ENCODE measurements around the gene GARIN6.
"Not testable (repeated sequence)": the region's sequence is repeated elsewhere in the genome, so short reads cannot be mapped to it uniquely, and the experiment has no call there.

Gene GARIN6

DNA sequence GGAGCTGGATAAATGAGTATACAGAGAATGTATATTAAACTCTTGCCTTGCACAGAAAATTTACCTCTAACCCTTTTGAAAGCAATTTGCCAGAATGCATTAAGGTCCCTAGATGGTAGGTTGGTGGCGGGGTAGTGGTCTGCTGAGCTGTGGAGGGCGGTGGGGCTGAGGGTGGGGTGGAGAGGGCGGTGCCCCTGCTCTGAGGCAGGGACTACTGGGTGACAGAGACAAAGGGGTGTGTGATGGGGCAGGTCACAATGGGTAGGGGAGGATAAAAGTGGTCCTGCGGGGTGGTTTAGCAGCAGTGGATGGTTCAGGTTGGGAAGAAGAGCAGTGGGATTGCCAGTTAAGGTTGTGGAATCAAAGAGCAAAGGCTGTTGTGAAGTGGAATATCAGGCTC is at the start of gene GARIN6:
Gene GARIN6 (plus strand): TSS at position 301 of the 400 bp plus-strand sequence. CDS start 422 bp downstream, outside the sequence.
- no peak for DNase-seq

DNA sequence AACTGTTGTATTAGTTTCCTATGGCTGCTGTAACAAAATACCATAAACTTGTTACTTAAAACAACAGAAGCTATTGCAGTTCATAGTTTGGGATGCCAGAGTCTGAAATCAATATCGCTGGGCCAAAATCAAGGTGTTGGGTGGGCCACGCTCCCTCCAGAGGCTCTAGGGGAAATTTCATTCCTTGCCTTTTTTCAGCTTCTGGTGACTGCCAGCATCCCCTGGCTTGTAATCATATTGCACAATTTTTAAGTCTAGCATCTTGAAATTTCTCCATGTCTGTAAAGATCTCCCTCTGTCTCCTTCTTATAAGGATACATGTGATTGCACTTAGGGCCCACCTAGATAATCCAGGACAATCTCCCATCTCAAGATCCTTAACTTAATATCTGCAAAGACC is 48.8 kb upstream of the GARIN6 start:
- no peak for DNase-seq

DNA sequence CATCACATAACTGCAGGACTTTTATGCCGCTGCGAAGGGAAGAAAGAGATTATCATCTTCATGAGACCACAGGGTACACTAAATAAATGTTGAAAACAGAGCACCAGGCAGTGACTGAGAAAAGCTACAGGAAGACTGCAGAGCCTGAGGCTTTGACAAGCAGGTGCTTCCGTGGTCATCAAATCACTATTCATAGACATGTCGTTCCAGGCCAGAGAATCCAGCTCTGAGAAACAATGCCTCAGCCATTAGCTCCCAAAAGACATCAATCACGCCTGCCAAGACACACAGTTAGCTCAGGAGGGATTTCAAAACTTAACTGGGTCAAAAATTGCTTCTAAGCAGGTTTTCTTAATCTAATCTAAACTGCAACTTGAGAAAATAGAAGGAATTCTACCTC is 47.2 kb upstream of the GARIN6 start:
- no peak for DNase-seq

DNA sequence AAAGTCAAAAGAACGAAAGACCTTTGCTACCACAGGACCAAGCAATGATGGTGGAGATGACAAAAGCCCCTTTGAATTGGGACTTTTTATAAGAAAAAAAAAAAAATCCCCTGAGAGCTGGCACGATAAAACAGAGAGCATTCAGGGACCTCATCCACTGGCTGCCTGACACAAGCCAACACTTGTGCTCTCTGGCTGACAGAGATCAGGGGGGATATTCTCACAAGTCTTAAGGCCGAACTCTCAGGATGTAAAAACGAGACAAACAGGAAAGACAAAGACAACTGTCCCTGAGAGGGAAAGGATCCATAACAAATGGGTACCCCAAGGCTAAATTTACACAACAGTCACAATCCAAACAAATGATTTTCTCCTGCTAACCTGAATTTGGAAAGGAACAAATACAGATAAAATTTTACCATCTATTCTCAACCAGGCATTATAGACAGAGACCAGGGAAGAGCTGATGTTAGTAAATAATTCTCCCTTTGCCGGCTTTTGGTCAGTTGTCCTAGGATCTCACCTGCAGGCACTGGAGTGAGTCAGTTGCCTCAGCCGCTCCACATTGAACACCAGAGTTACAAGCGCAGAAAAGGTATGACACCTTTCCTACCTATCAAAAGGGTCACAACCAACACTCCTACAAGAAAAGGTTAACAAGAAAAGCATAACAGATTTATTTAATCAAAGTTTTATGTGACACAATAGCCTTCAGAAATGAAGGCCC is 37.9 kb upstream of the GARIN6 start:
- no peak for DNase-seq

DNA sequence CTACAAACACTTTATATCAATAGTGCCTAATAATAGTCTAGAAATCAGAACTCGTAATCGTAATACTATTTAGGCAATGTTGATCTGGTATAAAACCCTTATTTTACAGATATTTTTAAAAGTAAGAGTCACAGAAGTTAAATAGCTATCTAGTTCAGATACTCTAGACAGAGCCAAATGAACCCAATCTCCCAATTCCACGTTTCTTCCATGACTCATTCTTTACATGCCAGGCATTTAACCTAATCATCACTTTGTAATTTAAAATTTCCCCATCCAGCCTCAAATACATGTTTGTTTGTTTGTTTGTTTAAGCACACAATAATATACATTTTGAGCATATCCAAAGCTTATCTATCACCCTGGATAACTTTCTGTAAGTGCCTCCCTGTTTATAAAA is 36.4 kb upstream of the GARIN6 start:
- no peak for DNase-seq

DNA sequence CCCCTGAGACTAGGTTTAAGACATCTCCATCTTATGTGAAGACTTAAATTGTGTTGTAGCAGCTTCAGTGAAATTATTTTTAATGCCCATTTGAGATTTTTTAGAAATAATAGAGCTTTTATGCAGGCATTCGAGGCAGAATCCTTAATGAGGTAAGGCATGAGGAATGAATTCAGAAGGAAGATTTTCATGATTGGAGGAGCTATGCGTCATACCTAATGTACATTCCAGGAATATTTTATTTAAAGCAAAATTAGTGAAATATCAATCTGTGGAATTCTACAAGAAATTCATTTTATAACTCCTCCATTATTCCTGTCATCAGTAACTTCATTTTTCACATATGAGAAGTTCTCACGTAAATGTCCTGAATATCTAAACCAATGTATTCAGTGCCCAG is 36.0 kb upstream of the GARIN6 start:
- DNase-seq = no peak

DNA sequence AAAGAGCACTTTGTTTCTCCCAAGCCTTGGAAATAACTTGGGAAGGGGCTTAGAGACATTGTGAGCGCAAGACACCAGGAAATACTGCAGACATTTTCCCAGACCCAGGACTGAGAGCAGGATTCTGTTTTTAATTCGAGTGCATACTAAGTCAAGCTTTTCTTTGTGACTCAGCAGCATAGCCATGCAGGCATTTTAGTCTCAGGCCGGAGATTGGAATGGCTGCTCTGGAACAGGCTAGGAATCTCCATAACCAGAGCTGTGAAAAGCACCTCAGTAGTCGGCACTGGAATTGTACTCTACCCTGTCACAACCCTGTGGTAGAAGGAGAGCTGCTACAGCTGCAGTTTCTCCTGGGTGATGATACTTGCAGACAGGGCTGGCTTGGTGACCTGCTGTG is 28.9 kb upstream of the GARIN6 start:
- no peak for DNase-seq

DNA sequence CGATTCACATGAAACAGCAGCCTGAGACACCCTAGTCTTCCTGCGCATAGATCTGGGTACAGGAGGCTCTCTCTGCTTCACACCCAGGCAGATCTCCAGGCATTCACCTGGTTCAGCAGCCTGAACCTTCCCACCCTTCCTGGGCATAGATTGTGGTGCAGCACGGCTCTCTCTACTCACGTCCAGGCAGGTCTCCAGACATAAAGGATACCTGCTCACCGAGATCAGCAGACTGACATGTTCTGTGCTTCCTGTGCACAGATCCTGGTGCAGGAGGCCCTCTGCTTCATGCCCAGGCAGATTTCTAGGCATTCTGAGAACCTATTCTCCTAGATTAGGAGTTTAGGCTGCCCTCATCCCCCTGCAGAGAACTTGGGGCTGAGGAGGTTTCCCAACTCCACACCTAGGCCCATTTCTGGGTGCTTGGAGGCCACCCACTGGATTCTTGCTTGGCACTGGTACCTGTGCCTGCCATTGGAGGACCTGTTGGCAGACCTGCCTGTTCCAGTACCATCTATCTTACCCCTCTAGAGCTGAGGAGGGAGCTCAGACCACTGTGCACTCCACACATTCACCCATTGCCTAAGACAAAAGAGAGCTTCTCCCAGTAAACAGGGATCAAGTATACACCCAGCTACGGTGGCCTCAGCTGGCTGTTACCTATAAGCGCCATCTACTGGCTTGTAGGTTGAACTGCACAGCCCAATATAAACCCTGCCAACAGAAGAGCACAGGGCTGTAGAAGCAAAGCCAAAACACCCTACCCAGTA is 28.0 kb upstream of the GARIN6 start:
- no peak for DNase-seq

DNA sequence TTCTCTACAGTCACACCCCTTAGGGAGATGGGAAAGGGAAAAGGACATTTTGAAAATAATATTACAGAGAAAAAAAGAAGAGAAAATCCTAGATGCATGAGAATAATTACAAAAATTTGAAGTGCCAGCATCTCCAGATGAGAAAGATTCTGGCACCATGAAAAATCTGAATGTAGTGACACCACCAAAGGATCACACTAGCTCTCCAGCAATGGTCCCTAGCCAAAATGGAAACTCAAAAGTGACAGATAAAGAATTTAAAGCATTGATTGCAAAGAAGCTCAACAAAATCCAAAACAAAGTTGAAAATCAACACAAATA is 27.4 kb upstream of the GARIN6 start:
- DNase-seq = no peak

DNA sequence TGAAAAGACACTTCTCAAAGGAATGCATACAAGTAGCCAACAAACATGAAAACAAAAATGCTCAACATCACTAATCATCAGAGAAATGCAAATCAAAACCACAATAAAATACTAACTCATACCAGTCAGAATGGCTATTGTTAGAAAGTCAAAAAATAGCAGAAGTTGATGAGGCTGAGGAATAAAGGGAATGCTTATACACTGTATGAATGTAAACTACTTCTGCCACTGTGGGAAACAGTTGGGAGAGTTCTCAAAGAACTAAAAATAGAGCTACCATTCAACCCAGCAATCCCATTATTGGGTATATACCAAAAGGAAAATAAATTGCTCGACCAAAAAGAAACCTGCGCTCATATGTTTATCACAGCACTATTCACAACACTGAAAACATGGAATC is 23.0 kb upstream of the GARIN6 start:
- not testable (repeated sequence) for DNase-seq

DNA sequence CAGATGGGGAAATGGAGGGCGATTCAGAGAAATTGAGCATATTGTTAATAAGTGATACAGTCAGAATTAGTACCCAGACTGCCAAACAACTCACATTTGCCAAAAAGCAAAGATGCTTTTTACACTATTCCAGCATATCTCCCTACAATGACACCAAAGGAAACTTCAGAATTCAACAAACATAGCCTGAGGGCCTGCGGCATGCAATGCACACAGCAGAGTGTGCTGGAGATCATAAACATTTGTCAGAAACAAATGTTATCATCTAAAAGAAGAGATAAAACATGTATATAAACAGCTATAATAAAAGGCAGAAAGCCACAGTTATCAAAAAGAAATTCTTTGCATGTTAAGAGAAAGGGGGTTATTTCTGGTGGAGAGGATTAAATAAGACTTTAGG is 20.1 kb upstream of the GARIN6 start:
- no peak for DNase-seq

DNA sequence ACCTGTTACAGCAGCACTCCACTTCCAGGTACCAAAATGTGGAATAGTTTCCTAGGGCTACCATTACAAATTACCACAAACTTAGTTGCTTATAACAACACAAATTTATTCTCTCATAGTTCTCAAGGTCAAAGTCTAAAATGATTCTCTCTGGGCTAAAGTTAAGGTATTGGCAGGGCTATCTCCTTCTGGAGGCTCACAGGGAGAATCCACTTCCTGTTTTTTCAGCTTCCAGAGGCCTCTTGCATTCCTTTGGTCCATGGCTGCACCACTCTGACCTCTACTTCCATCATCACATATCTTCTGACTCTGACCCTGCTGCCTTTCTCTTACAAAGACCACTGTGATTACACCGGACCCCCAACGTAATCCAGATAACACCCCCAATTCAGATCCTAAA is 2.9 kb upstream of the GARIN6 start:
- no peak for DNase-seq

DNA sequence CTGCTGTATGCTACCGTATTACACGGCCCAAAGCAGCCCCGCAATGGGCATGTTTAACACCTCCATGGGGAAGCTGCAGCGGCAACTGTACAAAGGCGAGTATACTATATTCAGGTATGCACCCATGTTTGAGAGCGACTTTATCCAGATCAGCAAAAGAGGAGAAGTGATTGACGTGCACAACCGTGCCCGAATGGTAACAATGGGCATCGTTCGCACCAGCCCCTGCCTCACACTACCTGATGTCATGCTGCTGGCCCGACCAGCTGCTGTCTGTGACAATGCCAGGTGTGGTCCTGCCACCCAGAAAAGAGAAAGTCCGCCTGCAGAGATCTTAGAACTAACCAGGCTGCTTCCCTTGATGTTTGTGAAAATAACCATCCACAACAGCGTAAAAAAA is 630 bp downstream of the GARIN6 start:
- no peak for DNase-seq

DNA sequence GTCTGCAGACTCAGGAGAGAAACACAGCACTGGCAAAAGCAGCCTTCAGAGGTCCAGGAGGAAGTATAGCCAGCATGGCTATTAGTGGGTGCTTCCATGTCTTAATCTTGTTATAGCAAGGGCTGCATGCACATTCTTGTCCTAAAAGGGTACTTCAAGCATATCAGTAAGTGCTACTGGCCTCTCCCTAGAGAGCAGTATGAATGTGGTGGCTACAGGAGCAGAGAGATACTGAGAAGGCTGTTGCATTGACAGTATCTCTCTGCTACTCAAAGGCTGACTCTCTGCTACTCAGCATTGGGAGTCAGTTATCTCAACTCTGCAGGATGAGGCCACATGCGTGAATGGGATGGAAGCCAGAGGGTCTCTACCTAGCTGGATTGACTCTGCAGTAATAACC is 2.0 kb downstream of the GARIN6 start:
- no peak for DNase-seq

DNA sequence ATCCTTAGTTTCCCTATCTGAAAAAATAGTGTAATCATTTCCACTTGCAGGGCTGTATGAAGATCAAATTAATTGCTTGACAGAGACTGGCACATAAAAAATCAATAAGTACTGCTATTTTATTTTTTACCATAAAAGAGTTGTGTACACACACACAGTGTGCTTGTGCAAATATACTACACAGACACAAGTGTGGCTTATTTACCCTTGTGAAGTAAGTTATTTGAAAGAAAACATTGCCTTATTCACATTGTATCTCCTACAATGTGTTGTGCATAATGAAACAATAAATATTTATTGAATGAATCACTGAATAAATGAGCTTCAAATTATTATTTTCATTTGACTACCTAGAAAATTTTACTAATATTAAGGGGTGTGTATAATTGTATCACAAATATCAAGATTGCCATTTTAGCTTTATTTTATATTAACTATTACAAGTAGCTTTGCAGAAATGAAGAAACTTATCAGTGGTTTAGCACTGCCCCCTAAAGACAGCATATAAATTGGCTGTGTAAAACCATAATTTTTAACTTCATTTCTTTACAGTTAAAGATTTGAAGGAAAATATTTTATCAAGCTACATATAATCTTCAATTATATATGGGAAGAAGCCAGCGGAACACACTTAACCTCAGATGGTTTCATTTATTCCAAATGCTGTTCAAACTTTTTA is 11.3 kb downstream of the GARIN6 start:
- no peak for DNase-seq

DNA sequence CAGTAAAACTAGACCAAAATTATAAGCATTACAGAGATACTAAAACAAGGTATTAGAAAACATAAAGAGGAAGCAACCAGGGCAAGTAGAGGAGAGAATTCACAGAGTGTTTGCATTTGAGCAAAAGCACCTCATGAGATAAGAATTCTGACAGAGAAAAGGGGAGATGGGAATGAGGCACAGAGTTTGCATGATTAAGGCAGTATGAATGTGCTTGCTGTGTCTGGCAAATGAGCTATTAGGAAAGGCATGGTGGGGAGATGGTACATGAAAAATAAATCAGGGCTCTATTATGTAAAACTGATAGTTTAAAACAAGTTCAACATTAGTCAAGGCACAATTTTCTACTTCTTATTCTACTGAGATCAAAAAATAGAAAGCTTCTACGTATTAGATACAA is 23.1 kb downstream of the GARIN6 start:
- no peak for DNase-seq

DNA sequence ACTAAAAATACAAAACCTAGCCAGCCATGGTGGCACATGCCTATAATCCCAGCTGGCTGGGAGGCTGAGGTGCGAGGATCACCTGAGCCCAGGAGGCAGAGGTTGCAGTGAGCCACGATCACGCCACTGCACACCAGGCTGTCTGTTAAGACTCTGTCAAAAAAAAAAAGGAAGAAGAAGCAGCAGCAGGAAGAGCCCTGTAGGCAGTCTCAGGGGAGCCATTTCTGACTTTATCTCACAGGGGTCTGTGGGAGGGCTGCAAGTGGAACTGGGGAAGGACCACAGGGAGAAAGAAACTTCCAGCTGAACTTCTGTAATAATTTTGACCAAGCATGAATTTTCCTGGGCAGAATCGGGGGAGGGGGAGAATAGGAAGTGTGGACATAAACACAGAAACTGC is 32.7 kb downstream of the GARIN6 start:
- DNase-seq = no peak

DNA sequence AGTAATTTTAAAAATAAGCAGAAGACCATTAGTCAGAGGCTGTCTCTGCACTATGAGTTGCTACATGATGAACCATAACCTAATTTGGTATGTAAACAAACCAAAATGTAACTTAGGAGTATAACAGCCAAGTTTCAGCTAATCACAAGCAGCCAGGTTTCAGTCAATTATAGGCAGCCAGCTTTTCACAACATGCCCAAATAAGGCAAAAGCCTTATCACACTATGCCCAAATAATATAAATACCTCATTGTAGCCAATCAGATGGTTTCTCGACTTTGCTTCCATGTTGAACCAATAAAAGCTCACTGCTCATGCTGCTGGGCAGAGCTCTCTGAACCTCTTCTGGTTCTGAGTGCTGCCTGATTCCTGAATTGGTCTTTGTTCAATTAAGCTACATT is 38.6 kb downstream of the GARIN6 start:
- DNase-seq = no peak

DNA sequence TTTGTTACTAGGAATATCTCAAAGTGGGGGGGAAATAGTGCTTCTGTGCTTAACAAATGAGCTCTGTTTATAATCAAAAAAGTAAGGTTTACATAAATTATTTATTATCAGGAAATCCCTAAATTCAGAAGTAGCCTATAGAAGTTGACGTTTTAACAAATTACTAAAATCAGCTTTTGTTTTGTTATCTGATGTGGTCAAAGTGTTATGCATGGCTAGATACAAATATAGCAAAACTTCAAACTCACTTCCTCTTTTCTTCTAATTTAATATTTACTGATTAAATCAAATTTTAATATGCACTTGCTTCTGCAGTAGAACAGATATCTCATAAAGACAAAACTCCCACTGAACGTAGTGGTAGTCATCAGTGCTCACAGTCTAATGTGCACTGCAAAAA is 47.5 kb downstream of the GARIN6 start:
- DNase-seq = no peak
